Inferior parietal cortex (tissue), 1 donor: ENCODE data around the gene ZMAT5.
A peak's percentile ranks its signal among the peaks of the same experiment; 100 is the strongest.

ENCODE experiments used
- DNase-seq: peaks from one replicate; pipeline ENCODE4 v3.0.0-alpha.2; 2016; ENCODE audit errors: extremely low spot score

The ZMAT5 gene

GRCh38 chr22:29707471-29707870, 59.3 kb downstream of the ZMAT5 start:
- no peak for DNase-seq

GRCh38 chr22:29707010-29707409, 59.8 kb downstream of the ZMAT5 start:
- DNase-seq = no peak

GRCh38 chr22:29706486-29706885, 60.3 kb downstream of the ZMAT5 start:
- no peak for DNase-seq

GRCh38 chr22:29705651-29706050, 61.2 kb downstream of the ZMAT5 start:
- no peak for DNase-seq

- DNase-seq = peak; percentile 60
These were observed 62.1 kb downstream of the ZMAT5 start for GRCh38 chr22:29704528-29705285.

- no peak for DNase-seq
These were observed 63.1 kb downstream of the ZMAT5 start for GRCh38 chr22:29703569-29704195.

GRCh38 chr22:29702931-29703501, 63.8 kb downstream of the ZMAT5 start:
- no peak for DNase-seq

- no peak for DNase-seq
These were observed 64.5 kb downstream of the ZMAT5 start for GRCh38 chr22:29702000-29702930.

- no peak for DNase-seq
These were observed 65.4 kb downstream of the ZMAT5 start for GRCh38 chr22:29701155-29701999.

- no peak for DNase-seq
These were observed 66.0 kb downstream of the ZMAT5 start for GRCh38 chr22:29700900-29701154.

- no peak for DNase-seq
These were observed 66.5 kb downstream of the ZMAT5 start for GRCh38 chr22:29700206-29700899.

- no peak for DNase-seq
These were observed 68.8 kb downstream of the ZMAT5 start for GRCh38 chr22:29697853-29698598.

GRCh38 chr22:29695129-29695926, 71.5 kb downstream of the ZMAT5 start:
- no peak for DNase-seq

GRCh38 chr22:29693671-29694070, 73.1 kb downstream of the ZMAT5 start:
- DNase-seq = no peak

- DNase-seq = no peak
These were observed 73.6 kb downstream of the ZMAT5 start for GRCh38 chr22:29693161-29693560.

GRCh38 chr22:29692327-29692640, 74.5 kb downstream of the ZMAT5 start:
- DNase-seq = no peak

GRCh38 chr22:29691636-29692326, 75.0 kb downstream of the ZMAT5 start:
- no peak for DNase-seq

GRCh38 chr22:29690476-29690875, 76.3 kb downstream of the ZMAT5 start:
- no peak for DNase-seq

- peak; percentile 83 for DNase-seq
These were observed 77.0 kb downstream of the ZMAT5 start for GRCh38 chr22:29689880-29690213.
